HL-60/S4 (cell line): ENCODE data around the gene ETS1.

Experiments
- in situ Hi-C: fragments of 300-500 bp; cut with MboI; formaldehyde crosslinking; loops from 2 replicates; pipeline ENCODE4 v1.14.3; 2022; ENCODE audit warnings: low sequenced_read_pairs

The ETS1 gene

GRCh38 chr11:128522055-128522942, 65.1 kb downstream of the ETS1 start:
- in situ Hi-C loops: no loop called here

GRCh38 chr11:128521682-128522054, 65.7 kb downstream of the ETS1 start:
- in situ Hi-C loops: no loop called here

DNA sequence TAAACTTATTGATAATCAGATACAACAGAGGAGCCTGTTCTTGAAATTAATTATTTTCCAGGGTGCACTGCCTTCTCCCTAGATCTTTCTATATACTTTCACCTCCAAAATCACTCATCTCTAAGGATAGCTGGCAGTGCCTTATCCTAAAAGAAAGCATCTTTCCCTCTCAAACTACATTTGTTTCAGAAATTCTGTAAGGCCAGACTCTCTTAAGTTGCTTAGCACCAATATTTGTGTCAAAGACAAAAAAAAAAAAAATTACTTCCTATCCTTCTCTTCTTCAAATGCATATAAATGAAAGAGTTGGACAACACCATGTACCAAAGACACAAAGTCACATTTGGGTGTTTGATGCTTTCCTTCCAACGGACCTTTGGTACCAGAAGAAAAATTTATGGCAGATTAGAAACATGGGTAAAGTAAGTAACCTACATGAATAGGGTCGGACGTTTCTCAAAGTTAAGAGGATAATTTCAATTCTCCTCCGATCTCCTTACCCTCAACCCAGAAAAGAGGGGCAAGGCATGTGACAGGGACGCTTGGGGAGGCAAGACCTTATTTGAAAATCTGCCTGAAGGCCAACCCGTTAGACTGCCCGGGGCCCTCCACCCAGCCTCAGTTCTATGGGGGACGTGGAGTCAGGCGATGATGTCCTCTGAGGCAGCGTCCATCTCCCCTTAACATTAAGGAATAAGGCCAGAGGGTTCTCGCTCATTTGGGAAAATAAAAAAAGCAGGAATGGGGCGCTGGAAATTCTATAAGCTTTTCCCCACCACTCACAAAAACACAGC, 66.3 kb downstream of the ETS1 start:
- in situ Hi-C loops: no loop called here

DNA sequence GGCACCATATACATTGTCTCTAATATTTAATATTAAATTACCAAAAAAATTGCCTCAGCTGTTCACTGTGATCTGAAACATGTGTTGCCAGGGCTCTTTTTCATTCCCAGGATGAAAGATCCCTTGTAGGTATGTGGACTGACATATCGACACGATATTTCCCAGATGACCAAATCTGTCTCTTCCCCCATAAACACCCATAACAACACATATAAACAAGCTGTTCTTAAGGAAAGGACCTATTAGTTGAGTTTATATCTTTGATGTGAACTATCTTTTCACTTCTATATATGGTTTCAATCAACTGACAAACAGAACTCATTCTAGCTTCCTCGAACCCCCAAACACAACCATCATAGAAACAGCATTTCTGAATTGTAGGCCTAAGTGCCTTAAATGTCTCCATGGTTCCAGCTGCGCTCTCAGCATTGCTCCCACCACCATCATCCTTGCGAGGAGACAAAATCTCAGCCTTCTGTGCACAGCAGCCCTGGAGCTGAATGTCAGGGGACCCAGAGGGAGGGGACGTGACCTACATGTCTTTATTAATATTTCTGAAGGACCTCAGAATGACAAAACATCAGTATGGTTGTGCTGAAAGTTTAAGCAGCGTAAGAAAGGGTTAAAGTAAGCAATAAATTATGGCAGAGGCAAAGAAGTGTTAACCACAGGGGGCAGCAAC, 67.0 kb downstream of the ETS1 start:
- in situ Hi-C loops: no loop called here

DNA sequence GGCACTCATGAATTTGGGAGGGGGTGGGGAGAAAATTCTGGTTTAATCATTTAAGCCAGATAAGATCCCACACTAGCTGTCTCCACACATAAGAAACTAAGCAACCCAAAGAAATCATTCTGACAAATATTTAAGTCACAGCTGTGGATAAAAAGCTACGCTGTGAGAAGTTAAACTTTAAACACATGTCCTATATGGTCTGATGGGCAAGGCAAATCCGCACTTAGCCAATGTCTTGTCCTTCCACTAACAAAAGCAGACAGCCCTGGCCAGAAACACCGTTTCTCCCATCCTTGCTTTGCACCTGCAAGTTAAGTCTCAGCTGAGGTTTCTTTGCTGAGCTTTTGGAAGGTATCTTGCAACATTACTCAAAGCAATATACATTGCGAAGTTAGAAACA, 68.0 kb downstream of the ETS1 start:
- in situ Hi-C loops: no loop called here

DNA sequence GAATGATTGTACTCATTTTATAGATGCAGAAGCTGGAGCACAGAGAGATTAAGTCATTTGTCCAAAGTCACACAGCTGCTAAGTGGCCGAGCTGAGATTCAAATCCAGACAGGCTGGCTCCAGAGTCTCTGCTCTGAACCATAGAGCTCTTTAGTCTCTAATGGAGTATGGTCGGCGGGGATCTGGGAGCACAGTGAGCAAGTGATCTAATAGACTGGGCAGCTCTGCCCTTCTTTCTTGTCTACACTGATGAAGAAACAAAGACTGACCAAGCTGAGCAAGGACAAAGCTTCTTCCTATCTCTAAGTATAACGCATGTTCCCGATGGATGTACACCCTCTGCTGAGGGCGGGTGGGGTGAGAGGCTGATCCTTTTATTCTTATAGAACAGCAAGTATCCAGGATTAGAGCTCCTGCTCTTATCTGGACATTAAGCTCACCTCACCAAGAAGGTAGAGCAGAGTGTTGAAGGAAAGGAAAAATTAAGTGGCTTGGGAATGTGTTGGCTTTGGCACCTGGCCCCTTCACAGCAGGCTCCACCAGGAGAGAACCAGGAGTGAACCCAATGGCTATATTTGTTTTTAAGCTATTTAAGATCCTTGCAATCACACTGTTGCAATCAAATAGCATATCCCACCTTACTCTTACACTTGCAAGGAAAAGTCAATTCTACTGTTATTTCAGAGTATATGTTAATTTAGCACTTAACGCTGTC, 68.7 kb downstream of the ETS1 start:
- in situ Hi-C loops: no loop called here

- in situ Hi-C loops: no loop called here
These were observed 69.7 kb downstream of the ETS1 start for GRCh38 chr11:128517451-128518230.

DNA sequence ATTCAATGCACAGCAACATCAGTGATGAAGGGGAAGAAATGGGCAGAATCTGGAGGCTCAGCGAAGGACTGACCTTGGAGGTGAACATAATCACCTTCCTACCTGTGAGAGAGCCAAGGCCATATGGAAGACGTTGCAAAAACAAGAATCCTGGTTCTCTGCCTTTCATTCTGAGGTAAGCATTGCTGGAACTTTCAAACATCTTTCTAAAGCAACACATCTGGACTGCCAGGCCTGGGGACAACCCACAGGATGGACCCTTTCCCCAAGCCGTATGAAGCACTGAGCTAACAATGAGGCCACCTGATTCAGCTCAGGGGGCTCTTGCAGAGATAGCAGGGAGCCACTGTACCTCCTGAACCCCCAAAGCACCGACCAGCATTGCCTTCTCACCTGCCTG, 70.5 kb downstream of the ETS1 start:
- in situ Hi-C loops: no loop called here

- in situ Hi-C loops: no loop called here
These were observed 71.3 kb downstream of the ETS1 start for GRCh38 chr11:128515826-128516778.

DNA sequence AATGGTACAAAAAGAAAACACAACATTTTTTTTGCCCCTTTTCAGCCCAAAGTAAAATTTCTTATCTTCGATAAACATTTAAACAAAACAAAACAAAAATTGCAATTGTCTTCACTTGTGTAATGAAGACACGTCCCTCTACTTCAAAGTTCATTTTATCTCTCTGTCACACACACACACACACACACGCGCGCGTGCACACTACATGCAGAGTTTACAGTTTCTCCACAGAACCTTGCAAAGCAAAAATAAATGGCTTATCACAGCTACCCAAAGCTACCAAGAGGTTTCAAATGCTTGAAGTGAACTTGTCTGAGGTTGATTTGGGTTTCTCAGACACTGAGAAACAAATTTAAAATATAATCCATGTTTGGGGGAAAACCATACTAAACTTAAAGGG, 72.3 kb downstream of the ETS1 start:
- in situ Hi-C loops: no loop called here

- in situ Hi-C loops: no loop called here
These were observed 73.3 kb downstream of the ETS1 start for GRCh38 chr11:128513915-128514681.

DNA sequence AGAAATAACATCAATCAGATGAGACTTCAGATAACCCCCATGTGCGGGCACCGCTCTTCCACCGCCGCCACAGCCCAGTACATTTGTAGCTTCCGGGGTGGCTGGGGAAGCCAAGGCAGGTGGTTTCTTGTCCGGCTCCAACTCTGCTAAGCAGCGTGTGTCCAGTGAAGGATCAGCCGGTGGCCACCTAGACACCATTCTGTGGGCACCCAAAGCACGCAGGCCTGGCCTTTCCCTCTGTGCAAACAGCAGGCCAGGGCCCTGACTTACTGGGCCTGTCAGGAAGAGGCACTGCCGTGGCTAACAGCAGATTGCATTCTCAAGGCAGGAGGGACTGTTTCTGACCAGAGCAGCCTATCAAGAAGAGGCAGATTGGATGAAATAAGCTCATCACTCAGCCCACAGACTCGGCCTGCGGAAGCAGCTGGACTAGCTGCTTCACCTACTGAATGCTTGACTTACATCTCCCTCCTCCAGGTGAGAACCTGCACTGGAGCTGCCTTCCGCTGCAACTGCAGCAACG, 74.8 kb downstream of the ETS1 start:
- in situ Hi-C loops: no loop called here

- in situ Hi-C loops: no loop called here
These were observed 75.6 kb downstream of the ETS1 start for GRCh38 chr11:128511712-128512111.

GRCh38 chr11:128509621-128510389, 77.6 kb downstream of the ETS1 start:
- in situ Hi-C loops: no loop called here

GRCh38 chr11:128508770-128509510, 78.4 kb downstream of the ETS1 start:
- in situ Hi-C loops: no loop called here

- in situ Hi-C loops: no loop called here
These were observed 79.4 kb downstream of the ETS1 start for GRCh38 chr11:128507936-128508335.
